OCI-LY1 (cell line): ENCODE data around the gene MYMX.
A peak's percentile ranks its signal among the peaks of the same experiment; 100 is the strongest.

Source experiments
- H2AFZ ChIP-seq: fragments of 200-600 bp; sonication (generic), shearing (Covaris generic); 2 replicates; pipeline ENCODE4 v1.6.0; 2014; ENCODE audit warnings: antibody characterized with exemption, mild to moderate bottlenecking, low read length
- H3F3A ChIP-seq: fragments of 200-600 bp; sonication (generic), shearing (Covaris generic); 2 replicates; pipeline ENCODE4 v1.6.0; 2014; ENCODE audit warnings: mild to moderate bottlenecking, antibody characterized with exemption, low read length, moderate library complexity; ENCODE audit not compliant: insufficient read depth
- H3K27ac ChIP-seq: fragments of 200-600 bp; sonication (generic); 2 replicates; pipeline ENCODE4 v1.5.1; 2014; ENCODE audit warnings: low read length, mixed run types, mild to moderate bottlenecking, low read depth; ENCODE audit not compliant: poor library complexity, severe bottlenecking
- H3K27me3 ChIP-seq: fragments of 200-600 bp; sonication (generic); 2 replicates; pipeline ENCODE4 v1.6.0; 2014; ENCODE audit warnings: antibody characterized with exemption, mild to moderate bottlenecking, low read length, moderate library complexity; ENCODE audit not compliant: insufficient read depth
- H3K36me3 ChIP-seq: fragments of 200-600 bp; sonication (generic); 2 replicates; pipeline ENCODE4 v1.6.1; 2014; ENCODE audit warnings: mild to moderate bottlenecking, antibody characterized with exemption, low read length, moderate library complexity, mixed read lengths; ENCODE audit not compliant: insufficient read depth
- H3K4me1 ChIP-seq: fragments of 200-600 bp; sonication (generic); 2 replicates; pipeline ENCODE4 v1.5.1; 2014; ENCODE audit warnings: mild to moderate bottlenecking, low read length, moderate library complexity; ENCODE audit not compliant: insufficient read depth, severe bottlenecking
- H3K4me2 ChIP-seq: fragments of 200-600 bp; sonication (generic), shearing (Covaris generic); 2 replicates; pipeline ENCODE4 v1.6.1; 2014; ENCODE audit warnings: low read length
- H3K4me3 ChIP-seq: fragments of 200-600 bp; sonication (generic); 2 replicates; pipeline ENCODE4 v1.5.1; 2014; ENCODE audit warnings: low read length, low read depth, mild to moderate bottlenecking, mixed read lengths; ENCODE audit not compliant: poor library complexity, severe bottlenecking
- H3K79me2 ChIP-seq: fragments of 200-600 bp; shearing (Covaris generic); 2 replicates; pipeline ENCODE4 v1.6.1; 2016; ENCODE audit warnings: mixed run types, low read length, mixed read lengths; ENCODE audit not compliant: insufficient read depth
- H3K9ac ChIP-seq: fragments of 200-600 bp; sonication (generic), shearing (Covaris generic); 2 replicates; pipeline ENCODE4 v1.6.1; 2014; ENCODE audit warnings: mild to moderate bottlenecking, low read length, mixed read lengths
- H3K9me2 ChIP-seq: fragments of 200-600 bp; sonication (generic), shearing (Covaris generic); 2 replicates; pipeline ENCODE4 v1.6.1; 2014; ENCODE audit warnings: low read depth, mild to moderate bottlenecking, low read length, mixed read lengths
- H3K9me3 ChIP-seq: fragments of 200-600 bp; shearing (Covaris generic); 2 replicates; pipeline ENCODE4 v1.6.1; 2014; ENCODE audit warnings: low read length, mixed read lengths
- H4K20me1 ChIP-seq: fragments of 200-600 bp; sonication (generic), shearing (Covaris generic); 2 replicates; pipeline ENCODE4 v1.6.0; 2016; ENCODE audit warnings: mild to moderate bottlenecking, low read length; ENCODE audit not compliant: insufficient read depth
- EZH2 ChIP-seq: fragments of 200-600 bp; sonication (generic), shearing (Covaris generic); IDR thresholded peaks from 2 replicates; pipeline ENCODE4 v1.8.0; 2017; ENCODE audit warnings: borderline replicate concordance, mixed run types, mild to moderate bottlenecking, antibody characterized with exemption, low read length, moderate library complexity, mixed read lengths
- TF ChIP-seq, protein P1 (sequence below): fragments of 200-600 bp; sonication (generic), shearing (Covaris generic); IDR thresholded peaks from 2 replicates; pipeline ENCODE4 v1.5.1; 2017; ENCODE audit warnings: mild to moderate bottlenecking, antibody characterized with exemption, low read length, moderate library complexity, mixed read lengths

The MYMX gene

DNA sequence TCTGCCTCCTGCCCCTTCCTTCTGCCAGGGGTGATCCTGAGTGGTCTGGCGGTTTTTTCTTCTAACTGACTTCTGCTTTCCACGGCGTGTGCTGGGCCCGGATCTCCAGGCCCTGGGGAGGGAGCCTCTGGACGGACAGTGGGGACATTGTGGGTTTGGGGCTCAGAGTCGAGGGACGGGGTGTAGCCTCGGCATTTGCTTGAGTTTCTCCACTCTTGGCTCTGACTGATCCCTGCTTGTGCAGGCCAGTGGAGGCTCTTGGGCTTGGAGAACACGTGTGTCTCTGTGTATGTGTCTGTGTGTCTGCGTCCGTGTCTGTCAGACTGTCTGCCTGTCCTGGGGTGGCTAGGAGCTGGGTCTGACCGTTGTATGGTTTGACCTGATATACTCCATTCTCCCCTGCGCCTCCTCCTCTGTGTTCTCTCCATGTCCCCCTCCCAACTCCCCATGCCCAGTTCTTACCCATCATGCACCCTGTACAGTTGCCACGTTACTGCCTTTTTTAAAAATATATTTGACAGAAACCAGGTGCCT, 16.9 kb downstream of the MYMX start:
- no peak for TF ChIP-seq EZH2
- TF ChIP-seq, protein P1, sequence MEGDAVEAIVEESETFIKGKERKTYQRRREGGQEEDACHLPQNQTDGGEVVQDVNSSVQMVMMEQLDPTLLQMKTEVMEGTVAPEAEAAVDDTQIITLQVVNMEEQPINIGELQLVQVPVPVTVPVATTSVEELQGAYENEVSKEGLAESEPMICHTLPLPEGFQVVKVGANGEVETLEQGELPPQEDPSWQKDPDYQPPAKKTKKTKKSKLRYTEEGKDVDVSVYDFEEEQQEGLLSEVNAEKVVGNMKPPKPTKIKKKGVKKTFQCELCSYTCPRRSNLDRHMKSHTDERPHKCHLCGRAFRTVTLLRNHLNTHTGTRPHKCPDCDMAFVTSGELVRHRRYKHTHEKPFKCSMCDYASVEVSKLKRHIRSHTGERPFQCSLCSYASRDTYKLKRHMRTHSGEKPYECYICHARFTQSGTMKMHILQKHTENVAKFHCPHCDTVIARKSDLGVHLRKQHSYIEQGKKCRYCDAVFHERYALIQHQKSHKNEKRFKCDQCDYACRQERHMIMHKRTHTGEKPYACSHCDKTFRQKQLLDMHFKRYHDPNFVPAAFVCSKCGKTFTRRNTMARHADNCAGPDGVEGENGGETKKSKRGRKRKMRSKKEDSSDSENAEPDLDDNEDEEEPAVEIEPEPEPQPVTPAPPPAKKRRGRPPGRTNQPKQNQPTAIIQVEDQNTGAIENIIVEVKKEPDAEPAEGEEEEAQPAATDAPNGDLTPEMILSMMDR = no peak
- no peak overlapping the region for H2AFZ ChIP-seq
- H3K27ac ChIP-seq = no peak overlapping the region
- H3K9ac ChIP-seq = no peak overlapping the region
- no peaks in the 10 kb centered on the region for H4K20me1 ChIP-seq
- no peak overlapping the region for H3K4me3 ChIP-seq
- H3K9me2 ChIP-seq = no peaks in the 10 kb centered on the region
- H3F3A ChIP-seq = no peaks in the 10 kb centered on the region
- H3K27me3 ChIP-seq = no peaks in the 10 kb centered on the region
- H3K4me1 ChIP-seq = peaks cover 9% of the 10 kb centered on the region
- no peak overlapping the region for H3K4me2 ChIP-seq
- H3K9me3 ChIP-seq = no peaks in the 10 kb centered on the region
- no peaks in the 10 kb centered on the region for H3K79me2 ChIP-seq
- peaks cover 66% of the 10 kb centered on the region for H3K36me3 ChIP-seq

DNA sequence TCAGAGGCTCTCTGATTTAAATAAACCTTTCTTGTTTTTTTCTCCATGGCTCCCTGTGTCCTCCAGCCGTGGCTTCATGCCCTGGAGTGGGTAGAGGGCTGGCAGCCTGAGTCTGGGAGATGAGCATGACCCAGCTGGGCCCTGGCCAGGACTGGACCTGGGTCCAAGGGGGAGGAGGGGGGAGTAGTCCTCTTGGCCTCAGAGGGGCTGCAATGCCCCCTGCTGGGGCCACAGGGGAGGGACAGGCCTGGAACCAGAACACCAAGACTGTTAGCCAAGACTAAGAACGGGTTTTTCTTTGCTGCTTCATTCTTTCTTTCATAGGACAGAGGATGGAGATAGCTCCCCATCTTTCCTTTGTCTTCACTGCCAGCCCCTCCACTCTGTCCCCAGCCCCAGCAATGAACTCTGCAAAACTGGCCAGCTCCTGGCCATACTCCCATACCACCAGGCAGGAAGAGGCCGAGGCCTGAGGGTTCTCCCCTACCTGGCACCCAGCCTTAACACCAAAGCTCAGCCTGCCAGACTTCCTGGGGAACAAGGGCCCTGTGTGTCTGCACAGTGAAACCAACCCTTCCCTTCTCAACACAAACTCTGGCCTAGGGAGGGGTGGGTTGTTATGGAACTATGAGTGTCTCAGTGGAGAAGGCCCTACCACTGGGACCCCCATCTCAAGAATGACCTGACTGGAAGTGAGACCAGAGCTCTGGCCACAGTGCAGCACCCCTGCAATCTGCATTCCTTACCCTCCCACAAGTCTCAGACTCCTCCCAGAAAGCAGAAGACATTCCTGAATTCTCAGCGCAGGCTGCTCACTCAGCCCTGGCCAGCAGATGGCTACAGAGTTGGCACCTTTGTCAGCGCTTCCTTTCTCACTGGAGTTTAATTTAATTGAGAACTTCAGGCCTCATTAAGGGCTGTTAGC, 17.6 kb downstream of the MYMX start:
- H3K4me1 ChIP-seq = peaks cover 9% of the 10 kb centered on the region
- no peak overlapping the region for H3K4me3 ChIP-seq
- no peaks in the 10 kb centered on the region for H4K20me1 ChIP-seq
- H3K9me3 ChIP-seq = no peaks in the 10 kb centered on the region
- H3K27ac ChIP-seq = no peak overlapping the region
- no peak overlapping the region for H3K9ac ChIP-seq
- no peak overlapping the region for H2AFZ ChIP-seq
- no peaks in the 10 kb centered on the region for H3F3A ChIP-seq
- H3K36me3 ChIP-seq = peaks cover 59% of the 10 kb centered on the region
- no peak for TF ChIP-seq EZH2
- TF ChIP-seq, protein P1 = peak; percentile 89
- H3K9me2 ChIP-seq = no peaks in the 10 kb centered on the region
- no peaks in the 10 kb centered on the region for H3K27me3 ChIP-seq
- H3K4me2 ChIP-seq = no peak overlapping the region
- H3K79me2 ChIP-seq = no peaks in the 10 kb centered on the region

DNA sequence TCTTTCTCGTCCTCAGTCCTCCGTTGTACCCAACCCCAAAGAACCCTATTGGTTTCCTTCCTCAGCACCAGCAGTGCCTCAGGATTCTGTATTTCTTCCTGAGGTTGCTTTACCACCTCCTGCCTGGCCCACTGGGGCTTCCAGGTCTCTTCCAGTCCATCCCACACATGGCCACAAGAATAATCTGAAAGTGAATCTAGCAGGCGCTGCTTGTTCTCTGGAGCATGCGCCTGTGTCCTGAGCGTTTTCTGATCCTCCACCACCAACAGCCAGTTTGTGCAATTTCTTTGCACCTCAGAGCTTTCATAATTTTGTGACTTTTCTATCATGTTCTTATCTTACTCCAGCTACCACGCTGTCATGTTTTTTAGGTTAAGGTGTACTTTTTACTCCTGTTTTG, 18.5 kb downstream of the MYMX start:
- TF ChIP-seq, protein P1 = no peak
- no peak for TF ChIP-seq EZH2
- no peak overlapping the region for H3K27ac ChIP-seq
- H3K9me2 ChIP-seq = no peaks in the 10 kb centered on the region
- H3K79me2 ChIP-seq = no peaks in the 10 kb centered on the region
- no peak overlapping the region for H3K9ac ChIP-seq
- H3K36me3 ChIP-seq = peaks cover 50% of the 10 kb centered on the region
- H3K27me3 ChIP-seq = no peaks in the 10 kb centered on the region
- H3F3A ChIP-seq = no peaks in the 10 kb centered on the region
- no peak overlapping the region for H3K4me3 ChIP-seq
- H3K9me3 ChIP-seq = no peaks in the 10 kb centered on the region
- peaks cover 9% of the 10 kb centered on the region for H3K4me1 ChIP-seq
- H3K4me2 ChIP-seq = no peak overlapping the region
- H2AFZ ChIP-seq = no peak overlapping the region
- no peaks in the 10 kb centered on the region for H4K20me1 ChIP-seq
